Activated gamma-delta T cell treated with Interleukin-2 at 50 U/mL for 16 hours (primary cell): ENCODE measurements around the gene SNX30.

Experiments
- DNase-seq: peaks from one replicate; pipeline ENCODE4 v3.0.0-alpha.2; 2020

The SNX30 gene

DNA sequence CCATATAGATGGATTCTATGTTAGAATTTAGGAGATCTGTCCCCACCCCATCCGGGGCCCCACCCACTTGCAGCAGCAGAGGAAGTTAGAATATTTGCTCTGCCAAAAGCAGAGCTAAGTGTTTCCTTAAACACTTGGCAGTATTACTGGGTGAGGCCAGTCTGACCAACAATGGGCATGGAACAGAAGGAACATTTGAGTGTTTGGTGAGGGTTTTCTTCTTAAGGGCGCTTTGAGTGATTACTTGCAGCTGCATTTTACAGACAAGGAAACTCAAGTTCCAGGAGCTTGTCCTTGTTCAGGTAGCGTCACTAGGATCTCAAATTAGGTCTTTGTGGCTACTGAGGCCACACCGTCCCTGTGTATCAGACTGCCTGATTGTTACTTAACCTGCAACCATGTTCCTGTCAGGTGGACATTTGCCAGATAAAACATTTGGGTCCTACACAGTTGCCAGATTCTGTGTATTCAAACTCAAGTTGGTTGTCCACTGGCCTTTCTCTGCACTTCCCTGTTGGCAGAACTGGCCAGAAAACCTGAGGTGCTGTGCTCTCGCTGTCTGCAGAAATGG lies 80.8 kb downstream of the SNX30 start:
- DNase-seq = no peak

DNA sequence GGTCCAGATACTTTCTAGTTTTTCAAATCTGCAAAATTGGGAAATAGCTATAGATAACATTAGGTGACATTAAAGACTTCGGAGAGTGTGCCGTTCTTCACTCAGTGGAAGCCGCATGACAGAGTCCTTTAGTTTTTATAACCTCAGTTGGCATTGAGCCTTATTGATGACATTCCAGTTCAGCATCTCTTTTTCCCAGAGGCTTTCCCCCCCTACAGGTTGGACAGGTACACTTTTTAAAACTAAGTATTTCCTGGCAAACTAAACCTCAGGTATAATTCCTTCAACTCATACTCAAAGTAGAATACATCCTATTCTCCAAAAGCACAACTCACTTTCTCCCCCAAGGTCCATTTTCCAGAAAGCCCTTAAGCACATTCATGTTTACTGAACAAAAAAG lies 81.4 kb downstream of the SNX30 start:
- no peak for DNase-seq

DNA sequence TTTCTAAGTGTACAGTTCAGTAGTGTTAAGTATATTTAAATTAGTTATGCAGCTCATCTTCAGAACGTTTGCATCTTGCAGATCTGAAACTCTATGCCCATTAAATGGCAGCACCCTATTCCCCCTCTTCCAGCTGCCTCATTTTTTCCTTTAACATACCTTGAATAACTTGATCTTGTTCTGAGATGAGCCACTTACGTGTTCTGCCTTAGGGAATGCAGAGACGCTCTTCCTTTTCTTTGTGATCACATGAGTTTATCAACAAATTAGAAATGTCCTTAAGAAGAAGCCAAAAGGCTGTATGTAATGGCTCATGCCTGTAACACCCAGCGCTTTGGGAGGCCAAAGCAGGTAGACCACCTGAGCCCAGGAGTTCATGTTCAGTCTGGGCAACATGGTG lies 82.5 kb downstream of the SNX30 start:
- no peak for DNase-seq

DNA sequence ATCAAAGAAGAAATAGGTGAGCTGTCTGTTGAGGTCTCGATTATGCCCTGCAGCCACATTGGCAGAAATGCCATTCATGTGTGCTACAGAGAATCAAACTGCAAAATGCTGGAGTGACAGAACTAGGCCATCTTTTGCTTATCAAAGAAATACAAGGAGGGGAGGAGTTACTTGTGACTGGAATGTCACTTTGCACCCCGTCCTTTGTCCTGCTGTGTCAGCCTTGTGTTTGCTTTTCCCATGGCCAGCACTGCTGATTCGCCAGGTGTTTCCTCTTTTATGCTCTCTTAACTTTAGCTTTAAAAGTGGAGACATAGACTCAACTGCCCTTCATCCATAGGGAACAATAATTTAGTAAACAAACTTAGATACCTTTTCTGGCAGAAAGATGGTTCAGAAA lies 85.8 kb downstream of the SNX30 start:
- DNase-seq = no peak

DNA sequence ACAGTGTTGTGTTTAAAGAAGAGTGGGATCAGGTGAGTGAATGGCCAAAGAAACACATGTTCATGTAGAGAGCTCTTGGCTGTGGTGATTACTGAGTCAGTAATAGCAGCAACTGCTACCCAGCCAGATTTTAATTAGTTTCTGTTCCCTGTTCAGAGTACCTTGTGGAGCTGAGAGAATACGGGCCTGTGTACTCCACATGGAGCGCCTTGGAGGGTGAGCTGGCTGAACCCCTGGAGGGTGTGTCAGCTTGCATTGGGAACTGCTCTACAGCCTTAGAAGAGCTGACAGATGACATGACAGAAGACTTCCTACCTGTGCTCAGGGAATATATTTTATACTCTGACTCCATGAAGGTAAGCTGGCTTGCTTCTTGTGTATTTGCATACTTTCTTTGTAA lies 87.8 kb downstream of the SNX30 start:
- DNase-seq = no peak

DNA sequence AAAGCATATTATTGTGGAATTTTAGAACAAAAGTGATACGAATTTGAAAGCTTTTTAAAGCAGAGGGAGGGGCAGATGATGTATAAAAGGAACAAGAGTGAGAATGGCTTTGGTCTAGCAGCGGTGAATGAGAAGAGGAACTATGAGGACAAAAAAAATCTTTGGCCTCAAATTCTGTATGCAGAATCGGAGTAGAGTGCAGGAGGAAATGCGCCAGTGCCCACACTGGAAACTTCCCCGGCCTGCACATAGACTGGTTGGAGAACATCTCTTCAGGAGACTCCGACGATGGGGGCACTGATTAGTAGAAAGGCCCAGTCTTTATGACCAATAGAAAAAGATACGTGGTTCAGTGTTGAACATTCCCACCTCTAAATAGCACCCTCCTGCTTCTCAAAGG lies 88.8 kb downstream of the SNX30 start:
- no peak for DNase-seq

DNA sequence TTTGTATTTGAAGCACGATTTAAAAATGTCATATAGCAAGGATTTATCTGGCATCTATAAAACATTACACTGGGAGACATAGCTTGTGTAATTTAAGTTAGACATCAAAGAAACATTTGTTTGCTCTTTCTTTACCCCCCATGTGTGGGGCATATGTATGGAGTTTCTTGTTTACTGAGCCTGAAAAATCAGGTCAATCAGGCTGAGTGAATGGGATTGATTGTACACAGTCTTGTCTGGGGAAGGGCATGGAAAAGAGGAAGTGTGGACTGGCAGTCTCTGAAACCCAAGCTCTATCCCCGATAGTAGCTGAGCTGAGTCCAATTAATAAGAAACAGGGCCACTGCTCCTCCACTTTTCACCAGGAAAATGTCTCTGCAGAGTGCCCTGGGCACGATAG lies 90.7 kb downstream of the SNX30 start:
- no peak for DNase-seq

DNA sequence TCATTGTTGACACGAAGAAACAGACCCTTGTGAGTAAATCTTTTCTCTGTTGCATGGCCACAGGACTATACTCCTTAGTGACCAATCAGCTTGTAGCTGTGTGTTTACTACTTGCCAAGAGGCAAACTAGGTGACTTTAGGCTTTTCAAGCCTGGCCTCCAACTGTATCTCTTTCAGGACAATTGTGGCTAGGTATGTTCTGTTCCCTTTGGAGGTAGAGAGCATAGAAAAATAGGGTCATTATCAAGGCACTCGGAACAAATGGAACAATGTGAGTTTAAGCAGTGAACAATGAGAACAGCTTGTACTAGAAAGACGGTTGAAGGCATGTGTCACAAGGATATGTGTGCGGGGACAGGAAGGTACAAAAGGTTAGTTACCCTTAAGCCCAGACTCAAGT lies 92.0 kb downstream of the SNX30 start:
- no peak for DNase-seq

DNA sequence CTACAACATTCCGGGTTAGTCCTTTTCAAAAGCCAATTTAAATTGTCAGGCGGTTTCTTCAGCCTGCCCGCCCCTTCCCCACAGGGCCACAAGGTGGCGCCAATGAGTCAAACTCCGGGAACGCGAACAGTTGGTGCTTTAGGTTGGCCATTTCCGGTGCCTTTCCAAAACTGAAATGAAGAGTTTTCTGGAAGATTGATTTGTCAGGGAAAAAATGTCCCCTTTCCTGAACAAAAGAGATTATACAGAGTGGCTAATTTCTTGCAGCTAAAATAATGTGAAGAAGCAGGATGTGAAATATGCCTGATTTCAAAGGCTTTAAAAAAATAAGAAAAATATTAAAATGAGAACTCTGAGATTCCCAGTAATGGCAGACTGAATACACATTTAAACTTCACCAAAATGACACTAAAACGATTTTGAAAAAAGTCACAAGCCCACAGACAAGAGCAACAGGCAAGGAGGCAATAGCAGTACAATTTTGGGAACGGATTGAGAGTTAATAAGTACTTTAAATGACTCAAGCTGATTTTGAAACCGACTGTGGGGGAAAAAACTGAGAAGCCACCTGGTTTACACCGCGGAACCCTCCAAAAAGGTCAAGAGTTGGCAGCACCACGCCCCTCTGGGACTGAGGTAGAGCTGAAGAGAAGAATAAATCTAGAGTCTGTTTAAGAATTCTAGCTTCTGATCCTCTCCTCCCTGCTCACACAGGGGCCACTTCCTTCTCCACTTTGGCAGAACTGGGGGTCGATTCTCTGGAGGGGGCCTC lies 94.4 kb downstream of the SNX30 start:
- DNase-seq = peak; percentile 71

DNA sequence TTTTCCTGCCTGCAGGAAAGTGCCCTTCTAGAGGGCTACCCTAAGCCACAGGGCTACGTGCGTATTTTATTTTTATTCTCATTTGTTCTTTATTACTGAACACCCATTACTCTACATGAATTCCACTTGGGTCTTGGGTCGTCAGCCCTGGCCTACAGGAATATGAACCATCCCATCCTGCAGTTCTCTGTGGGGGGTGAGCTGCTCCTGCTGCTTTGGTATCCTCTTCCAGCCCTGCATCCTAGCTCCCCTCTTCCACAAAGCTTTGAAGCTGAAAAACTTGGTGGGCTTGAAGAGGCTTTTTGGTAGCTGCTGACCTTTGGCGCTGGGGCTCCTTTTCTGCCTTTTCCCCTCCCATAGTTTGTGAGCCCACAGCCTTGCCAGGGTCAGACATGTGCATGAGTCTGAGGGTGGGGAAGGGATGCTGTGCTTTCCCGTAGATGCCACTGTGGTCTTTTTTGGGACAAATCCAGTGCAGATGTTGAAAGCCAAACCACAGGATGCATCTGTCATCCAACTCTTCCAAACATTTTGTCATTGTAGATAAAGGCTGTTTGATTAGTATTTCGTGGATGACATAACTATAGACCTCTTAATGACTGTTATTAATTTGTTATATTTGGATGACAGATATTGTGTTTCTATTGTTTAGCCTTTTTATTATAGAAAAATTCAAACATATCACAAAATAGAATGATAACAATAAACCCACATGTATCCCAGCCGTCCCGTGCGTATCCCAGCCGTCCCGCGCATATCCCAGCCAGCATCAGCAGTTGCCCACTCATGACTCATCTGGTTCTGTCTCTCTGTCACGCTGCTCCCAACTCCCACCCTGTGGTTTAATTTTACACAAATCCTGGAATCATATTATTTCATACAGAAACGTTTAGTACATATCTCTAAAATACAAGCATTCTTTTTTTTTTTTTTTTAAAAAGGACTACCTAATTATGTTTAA lies 96.2 kb downstream of the SNX30 start:
- DNase-seq = no peak

DNA sequence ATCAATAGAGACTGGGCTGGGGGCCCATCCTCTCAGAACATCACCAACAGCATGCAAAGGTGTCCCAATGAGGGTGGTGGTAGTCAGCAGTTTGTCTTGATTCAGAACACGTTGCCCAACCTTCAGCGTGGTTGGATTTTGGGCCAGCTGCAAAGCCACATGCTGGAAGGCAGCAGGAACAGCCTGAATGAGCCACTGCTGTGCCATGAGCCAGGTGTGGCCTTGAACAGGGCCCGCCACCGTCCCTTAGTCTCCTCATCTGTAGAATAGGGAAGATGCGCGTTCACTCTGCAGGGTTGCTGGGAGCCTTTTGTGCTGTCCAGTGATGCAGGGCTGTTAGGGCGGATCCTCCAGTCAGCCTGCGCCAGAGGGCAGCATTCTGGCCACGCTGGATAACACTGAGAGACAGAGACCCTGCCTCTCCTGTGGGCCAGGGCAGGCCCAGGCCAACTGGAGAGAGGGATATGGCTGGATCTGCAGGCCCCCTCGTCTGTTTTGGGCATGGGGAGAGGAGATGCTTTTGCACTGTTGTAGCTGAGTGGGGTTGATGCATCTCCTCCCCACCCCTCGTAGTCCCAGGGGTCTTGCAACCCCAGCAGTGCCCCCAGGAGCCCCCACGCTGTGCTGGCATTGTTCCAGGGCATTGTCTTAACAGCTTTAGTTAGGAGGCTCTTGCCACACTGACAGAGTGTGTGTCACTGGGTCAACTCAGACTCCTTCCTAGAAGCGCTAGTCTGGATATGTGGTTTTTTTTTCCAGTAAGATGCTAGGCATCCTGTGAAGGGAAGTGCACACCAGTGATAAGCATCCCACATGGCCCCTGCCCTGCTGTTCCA lies 98.0 kb downstream of the SNX30 start:
- DNase-seq = no peak

DNA sequence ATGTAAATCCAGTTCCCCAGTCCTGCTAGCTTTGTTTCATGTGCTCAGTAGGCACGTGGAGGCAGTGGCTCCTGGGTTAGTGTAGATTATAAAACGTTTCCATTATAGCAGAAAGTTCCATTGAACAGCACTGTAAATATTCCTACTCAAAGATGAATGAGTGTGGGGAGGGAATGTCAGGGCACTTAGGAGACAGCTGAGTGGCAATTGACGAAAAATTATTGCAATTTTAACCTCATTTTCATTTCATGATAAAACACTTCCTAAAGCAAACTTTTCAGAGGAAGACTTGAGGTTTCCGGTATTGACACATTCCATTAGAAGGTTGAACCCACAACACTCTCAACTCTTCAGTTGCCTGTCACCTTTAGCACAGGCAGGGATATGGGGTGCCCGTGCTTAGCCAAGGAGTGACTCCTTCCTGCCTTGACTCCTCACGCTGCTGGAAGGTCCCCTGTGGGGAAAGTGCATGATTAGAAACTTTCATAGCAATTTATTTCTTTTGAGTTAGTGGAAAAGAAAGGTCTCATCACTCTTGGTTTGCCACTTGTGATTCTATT lies 98.9 kb downstream of the SNX30 start:
- no peak for DNase-seq

DNA sequence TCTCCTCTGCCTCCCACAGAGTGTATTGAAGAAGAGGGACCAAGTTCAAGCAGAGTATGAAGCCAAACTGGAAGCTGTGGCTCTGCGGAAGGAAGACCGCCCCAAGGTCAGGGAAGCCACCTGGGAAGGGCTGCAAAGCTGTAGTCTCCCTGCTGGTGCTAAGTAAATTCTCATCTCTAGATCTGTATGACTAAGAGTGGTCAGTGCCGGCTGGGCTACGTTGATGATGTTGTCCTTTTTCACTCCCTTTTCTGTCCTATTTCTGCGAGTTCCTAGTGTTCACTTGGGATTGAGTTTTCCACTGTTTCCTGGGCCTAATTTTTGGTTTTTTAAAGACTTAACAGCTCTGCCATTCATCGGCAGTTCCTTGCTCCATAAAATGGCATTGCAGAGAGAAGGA lies 100.3 kb downstream of the SNX30 start:
- DNase-seq = no peak

DNA sequence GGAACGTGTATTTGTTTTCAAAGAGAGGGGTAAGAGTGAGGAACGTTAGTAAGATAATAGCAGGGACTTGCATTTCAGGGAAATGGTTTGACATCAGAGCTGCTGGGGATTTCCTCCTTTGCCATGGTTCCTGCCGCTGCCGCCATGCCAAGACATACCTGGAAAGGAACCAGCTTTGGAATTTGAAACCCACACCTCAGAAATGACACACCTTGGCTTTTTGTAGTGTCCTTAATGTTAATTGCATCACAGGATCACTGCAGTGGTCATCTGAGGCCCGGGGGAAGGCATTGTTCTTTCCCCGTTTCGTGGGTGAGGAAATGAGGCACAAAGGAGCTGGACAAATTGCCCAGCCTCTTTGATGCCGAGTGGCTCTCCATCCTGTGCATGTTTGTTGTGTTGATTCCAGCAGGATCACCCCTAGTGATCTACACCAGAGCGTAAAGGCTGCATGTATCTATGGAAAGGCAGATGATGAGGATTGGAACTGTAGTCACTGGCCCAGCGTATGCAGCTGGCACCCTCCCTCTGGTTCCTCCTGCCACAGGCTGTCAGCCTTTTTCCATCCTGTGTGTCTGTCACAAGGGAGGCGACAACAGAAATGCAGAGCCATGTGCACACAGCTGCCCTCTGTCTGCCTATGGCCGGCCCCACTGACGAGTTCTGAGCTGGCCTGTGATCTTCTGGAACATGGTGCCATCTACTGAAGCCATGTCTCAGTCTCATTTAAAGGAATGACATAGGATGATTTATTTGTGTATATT lies 102.4 kb downstream of the SNX30 start:
- no peak for DNase-seq

DNA sequence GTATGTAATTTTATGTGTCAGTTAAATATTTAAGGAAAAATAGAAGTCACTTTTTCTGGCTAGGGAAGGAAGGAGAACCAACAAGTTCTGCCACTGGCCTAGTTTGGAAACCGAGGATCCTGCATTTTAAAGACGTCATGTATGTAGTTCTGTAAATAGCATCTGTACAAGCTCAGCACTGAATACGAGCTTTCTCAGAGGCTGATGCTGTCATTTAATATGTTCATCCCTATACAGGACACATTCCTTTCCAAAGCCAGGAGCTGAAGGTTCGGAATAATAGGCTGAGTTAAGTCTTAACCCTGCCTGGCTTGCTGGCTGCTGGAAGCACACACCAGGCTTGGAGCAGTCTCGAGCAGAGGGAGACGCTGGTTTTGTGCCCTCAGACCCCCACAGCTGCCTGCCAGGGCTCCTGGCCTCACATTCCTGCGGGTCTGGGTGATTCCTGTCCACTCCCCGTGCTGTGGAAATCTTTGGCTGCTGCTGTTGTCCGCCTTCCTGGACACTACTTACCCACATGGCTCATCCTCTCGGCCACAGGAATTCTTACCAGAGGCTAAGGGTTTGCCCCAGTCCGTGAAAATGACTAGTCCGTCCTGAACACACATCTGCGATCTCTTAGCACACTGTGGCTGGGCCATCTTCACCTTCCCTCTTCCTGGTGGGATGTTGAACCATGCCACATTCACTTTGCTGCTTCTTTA lies 103.5 kb downstream of the SNX30 start:
- DNase-seq = no peak

DNA sequence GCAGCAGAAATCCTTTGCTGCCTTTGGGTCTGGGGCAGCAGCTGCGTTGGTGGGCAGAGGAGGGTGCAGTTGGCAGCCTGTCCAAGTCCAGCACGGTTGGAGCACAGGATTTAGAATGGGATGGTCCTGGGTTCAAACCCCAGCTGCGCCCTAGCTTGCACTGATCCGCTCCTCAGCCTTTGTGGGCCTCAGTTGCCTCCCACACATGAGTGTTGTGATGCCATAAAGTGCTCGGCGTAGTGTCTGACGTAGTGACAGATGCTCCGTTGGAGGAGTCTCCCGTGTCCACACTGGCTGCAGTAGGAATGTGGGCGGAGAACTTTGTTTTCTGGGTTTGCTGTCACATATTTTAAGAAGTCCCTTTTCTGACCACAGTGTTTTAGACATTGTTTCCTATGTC lies 104.1 kb downstream of the SNX30 start:
- DNase-seq = no peak

DNA sequence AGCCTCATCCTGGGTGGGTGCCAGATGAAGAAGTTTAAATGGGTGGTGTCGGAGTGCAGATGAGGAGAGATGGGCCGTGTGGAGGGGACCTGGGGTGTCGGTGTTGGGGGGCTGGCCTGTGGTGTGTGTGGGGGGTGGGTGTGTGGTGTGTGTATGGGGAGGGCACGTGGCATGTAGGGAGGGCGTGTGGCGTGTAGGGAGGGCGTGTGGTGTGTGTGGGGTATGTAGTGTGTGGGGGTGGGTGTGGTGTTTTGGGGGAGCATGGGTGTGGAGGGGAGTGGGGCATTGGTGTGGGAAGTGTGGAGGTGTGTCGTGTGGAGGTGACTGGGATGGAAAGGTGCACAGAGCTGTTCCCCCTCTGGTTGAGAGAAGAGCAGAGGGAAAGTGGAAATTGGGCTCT lies 105.6 kb downstream of the SNX30 start:
- DNase-seq = no peak

DNA sequence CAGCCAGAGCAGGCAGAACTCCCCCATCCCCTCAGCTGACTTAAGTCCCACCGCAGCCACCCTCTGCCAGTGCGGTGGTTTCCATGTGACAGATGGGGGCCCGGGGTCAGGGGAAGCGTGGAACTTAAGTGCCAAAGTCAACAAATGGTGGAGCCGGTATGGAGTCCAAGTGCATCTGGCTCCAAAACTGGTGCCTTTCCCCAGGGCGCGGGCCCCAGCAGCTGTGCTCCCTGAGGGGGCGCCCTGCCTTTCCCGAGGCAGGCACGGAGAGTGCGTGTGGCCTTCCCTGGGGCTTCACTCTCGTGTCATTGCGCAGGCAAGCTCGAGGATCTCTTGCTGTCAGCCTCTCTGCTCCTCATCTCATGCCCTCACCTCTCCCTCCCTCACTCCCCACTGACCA lies 106.3 kb downstream of the SNX30 start:
- DNase-seq = no peak

DNA sequence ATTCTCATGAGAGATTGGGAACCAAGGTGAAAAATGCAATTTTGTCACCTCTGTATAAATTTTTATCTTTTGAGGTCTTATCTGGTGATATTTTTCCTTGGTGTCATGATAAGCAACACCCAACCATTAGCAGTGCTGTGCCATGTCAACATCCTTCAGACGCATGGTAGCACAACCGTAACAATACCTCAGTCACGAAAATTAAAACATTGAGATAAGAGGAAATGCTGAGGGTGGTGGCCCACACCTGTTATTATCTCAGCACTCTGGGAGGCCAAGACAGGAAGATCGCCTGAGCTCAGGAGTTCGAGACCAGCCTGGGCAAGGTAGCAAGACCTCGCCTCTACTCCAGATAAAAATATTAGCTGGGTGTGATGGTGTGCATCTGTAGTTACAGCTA lies 107.4 kb downstream of the SNX30 start:
- DNase-seq = no peak

DNA sequence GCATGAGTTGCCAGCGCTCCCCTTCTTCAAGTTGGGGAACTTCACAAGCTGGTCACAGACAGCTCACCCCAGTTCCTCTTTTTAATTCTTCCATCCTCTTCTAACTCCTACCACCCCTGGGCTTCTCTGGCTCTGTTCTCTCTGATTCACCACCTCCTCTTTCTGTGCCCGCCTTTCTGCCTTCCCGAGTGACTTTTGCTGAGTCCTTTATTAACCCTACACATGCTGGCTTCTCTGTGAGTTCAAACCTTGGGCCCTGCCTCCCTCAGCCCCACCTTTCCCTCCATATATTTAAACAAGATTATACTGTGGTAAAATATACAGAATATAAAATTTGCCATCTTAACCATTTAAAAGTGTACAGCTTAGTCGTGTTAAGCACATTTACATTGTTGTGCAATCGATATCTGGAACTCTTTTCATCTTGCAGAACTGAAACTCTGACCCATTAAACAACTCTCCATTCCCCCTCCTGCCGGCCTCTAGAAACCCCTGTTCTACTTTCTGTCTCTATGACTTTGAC lies 108.1 kb downstream of the SNX30 start:
- DNase-seq = no peak

DNA sequence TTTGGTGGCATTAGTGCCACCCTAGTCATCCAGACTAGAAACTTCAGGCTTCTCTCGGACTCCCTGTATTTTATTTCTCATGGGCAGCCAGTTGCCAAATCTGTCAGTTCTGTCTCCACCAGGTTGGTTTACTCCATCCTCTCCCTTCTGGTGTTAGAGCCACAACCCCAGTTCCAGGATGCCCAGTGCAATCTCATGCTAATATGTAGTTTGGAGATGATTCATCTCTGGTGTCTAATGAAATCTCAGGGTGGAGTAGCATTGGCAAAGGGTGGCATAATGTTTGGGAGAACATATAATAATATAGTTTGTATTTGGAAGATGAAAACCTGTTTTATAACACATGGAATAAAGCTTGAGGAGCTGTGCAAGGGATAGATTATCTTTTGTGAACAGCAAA lies 109.9 kb downstream of the SNX30 start:
- DNase-seq = no peak
